Tongue (tissue), 2 donors: Measurements from ENCODE around the gene GRID2. TPM values are rescaled to one million over a fixed set of nuclear protein-coding genes. Genes with fewer than 3 reads are reported as not detected.

Source experiments
- DNase-seq: peaks from one replicate; pipeline ENCODE4 v3.0.0-alpha.2; 2015
- total RNA-seq: library from RNA; depleted of rRNA; stranded (reverse); fragments of >200 nt; gene quantifications from one replicate; pipeline ENCODE4 v1.2.3, GENCODE V29; 2014

GRID2 gene
- total RNA-seq, 1 donor from 2014 or later = 1.6 TPM

DNA sequence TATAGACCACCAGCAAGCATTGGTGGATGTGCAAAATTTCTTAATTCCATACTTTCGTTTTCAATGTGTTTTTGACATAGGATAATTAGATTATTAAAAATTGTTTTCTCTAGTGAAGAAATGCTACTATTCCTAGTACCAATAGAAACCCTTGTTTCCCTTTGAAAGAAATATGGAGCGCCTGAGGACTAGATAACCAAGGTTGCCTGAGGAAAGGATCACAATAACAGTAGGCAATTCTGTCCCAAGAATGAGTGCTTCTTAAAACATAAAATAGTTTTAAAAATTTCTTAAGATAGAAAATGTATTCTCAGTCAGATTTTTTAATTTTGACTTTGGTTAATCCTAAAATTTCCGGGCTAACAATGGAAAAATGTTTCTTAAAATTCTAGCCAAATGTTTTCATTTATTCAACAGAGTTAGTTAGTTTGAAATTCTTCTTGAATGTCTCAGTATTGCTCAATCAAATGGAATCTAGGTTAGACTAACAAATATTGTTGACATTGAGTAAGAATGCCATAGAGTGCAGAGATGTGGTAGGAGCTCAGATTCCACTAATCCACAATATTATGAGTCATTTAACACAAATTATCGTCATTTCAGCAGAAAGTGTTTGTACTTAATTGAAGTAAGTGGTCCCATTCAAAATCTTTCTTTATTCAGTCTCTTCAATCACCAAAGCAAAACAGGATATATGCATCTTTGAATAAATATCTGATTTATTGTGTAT, 666.0 kb downstream of the GRID2 start:
- no peak for DNase-seq

DNA sequence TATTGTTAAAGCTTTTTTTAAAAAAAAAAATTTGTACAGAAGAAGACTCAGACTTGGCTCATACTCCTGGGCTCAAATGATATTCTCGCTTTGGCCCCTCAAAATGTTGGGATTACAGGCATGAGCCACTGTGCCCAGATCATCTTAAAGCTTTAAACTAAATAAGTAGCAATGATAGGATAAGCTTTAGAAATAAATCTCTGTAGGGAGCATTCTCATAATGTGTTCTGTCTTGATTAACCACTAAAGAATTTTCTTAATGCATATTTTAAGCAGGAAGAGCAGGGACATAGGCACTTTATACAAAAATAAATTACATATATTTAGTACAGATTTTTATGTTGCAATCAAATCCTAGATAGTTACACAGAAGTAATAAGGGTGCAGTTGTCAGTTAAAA, 667.2 kb downstream of the GRID2 start:
- no peak for DNase-seq

GRCh38 chr4:92988301-92988700, 684.5 kb downstream of the GRID2 start:
- peak; percentile 6 for DNase-seq

- no peak for DNase-seq
Measured at GRCh38 chr4:92992758-92993157, 689.0 kb downstream of the GRID2 start.

DNA sequence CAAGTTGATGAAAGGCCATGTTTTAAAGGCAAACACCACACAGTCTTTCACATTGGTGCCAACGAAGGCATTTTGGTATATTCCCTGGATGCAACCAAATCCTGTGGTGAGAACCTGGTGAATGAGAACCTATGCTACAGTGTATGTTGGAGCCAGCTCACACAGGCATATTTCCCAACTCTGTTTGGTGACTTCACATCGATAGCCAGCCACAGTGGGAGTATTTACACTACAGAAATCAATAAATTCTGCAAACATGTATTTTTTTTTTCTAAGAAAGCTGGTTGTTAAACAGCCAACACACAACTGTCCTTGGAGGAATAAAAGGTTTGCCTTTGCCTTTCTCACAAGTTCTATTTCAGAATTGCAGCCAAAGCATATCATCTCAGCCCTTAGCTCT, 691.0 kb downstream of the GRID2 start:
- no peak for DNase-seq

DNA sequence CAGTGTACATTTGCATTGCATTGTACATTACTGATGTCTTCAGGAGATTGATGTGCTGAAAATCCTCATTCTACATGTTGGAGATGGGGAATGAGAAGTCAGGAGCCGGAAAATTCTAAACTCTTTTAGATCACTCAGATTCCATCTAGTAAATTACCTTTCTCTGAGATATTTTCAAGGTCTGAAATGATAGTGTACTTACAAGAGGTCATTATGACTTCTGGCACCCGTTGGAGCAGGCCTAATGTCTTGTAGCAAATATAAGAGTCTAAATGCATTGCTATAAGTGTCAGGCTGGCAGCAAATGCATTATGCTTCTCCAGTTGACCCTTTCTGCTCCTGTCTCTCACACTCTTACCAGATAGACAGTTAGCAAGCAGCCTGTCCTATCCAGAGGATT, 692.8 kb downstream of the GRID2 start:
- DNase-seq = no peak

- DNase-seq = no peak
Measured at GRCh38 chr4:93000910-93001309, 697.1 kb downstream of the GRID2 start.

- DNase-seq = no peak
Measured at GRCh38 chr4:93002240-93002639, 698.5 kb downstream of the GRID2 start.

GRCh38 chr4:93016350-93016749, 712.6 kb downstream of the GRID2 start:
- no peak for DNase-seq

GRCh38 chr4:93018243-93018642, 714.5 kb downstream of the GRID2 start:
- no peak for DNase-seq

DNA sequence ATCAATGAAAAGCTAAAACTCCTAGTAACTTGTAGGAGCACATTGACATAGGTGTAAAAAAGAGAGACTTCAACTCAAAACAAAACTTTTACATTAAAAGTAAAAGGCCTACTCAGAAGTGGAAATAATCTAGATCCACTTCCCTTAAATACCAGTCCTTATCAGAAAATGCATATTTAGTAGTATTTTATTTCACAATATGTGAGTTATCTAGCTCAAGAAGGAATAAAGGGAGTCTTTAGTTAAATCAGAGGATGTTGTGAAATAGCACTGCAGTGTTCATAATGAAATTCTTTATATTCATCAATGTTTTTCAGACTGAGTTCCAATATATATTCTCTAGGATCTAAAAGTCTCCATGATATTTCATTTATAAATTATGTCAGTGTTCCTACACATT, 715.0 kb downstream of the GRID2 start:
- no peak for DNase-seq

DNA sequence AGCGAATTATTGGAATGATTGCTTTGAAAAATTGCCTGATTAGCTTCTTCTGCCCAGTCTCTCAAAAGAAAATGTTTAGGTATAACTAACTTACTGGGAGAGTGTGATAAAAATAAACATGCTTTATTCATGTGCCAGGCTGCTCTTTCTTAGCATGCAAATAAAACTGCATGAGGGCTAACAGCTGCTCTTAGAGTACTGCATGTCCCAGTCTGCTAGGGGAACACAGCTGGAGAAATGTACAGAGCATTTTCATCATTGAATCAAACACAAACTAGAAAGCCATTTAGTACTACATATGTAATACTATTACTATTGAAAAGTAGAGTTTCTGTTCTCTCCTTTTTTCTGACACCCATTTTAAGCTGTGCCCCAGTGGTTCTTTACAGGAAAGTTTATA, 726.0 kb downstream of the GRID2 start:
- DNase-seq = peak; percentile 64

- DNase-seq = no peak
Measured at GRCh38 chr4:93030670-93031069, 726.9 kb downstream of the GRID2 start.

DNA sequence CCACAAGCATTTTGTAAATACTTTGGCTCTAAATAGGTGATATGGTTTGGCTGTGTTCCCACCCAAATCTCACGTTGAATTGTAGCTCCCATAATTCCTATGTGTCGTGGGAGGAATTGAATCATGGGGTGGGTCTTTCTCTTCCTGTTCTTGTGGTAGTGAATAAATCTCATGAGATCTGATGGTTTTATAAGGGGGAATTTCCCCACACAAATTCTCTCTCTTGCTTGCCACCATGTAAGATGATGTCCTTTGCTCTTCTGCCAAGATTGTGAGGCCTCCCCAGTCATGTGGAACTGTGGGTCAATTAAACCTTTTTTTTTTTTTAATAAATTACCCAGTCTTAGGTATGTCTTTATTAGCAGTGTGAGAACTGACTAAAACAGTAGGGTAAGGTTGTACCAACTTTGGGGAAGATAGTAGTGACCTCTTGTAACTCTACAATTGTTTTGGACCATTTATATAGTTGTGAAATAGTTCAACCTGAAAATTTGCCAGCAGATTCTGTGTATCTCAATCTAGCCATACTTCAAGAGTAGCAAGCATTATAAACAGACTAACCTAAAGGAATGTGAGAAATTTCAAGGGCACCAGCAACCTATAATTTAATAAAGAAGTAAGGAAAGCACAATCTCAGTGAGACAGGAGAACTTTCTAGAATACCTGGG, 727.8 kb downstream of the GRID2 start:
- DNase-seq = no peak

DNA sequence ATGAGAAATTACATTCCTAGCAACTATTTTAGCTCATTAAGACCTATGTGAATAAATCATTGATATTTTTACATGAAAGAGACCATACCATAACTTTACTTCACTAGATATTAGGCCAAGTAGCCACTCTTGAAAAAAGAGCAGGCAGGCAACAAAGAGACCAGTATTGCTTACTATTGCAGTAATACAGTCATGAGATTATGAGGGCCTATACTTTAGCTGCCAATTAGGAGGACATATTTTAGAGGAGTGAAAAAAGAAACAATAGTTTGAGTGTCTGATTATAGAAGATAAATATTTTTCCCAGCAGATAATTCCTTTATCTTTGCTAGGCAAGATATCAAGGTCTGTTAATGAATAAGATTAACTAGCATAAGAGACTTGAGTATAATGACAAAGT, 739.0 kb downstream of the GRID2 start:
- DNase-seq = no peak

DNA sequence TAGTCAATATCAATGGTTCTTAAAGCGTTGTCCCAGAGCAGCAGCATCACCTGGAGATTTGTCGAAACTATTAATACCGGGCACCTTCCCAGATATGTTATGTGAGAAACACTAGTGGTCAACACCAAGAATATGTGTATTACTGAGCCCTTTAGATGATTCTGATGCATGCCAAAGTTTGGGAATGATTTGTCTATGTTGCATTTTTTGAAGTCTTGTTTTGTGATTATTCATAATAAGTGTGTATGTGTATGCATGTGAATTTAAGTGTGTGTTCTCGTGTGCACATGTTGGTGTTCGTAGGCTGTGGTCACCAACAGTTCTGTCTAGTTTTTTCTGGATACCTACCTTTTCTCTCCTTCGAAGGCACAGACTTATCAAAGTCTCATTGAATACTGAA, 749.4 kb downstream of the GRID2 start:
- DNase-seq = no peak

- DNase-seq = no peak
Measured at GRCh38 chr4:93061826-93062225, 758.1 kb downstream of the GRID2 start.

GRCh38 chr4:93063325-93063724, 759.6 kb downstream of the GRID2 start:
- no peak for DNase-seq

- DNase-seq = no peak
Measured at GRCh38 chr4:93065790-93066189, 762.0 kb downstream of the GRID2 start.

DNA sequence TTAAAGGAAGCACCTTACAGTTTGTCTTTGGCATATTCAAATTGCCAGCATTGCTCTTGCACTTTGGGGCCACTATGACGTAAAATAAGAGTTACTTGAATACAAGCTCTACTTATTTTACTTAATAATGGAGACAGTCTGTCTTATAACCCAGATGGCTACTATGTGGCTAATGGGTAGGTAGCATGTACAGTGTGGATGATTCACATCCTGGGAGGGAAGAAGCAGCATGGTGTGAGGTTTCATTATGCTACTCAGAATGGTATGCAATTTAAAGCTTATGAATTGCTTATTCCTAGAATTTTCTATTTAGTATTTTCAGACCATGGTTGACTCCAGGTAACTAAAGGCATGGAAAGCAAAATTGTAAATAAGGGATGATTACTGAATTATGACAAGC, 763.0 kb downstream of the GRID2 start:
- DNase-seq = no peak

- DNase-seq = no peak
Measured at GRCh38 chr4:93072292-93072691, 768.5 kb downstream of the GRID2 start.

GRCh38 chr4:93080316-93080715, 776.5 kb downstream of the GRID2 start:
- DNase-seq = no peak

GRCh38 chr4:93084599-93085305, 781.0 kb downstream of the GRID2 start:
- DNase-seq = peak; percentile 81

GRCh38 chr4:93086356-93086755, 782.6 kb downstream of the GRID2 start:
- DNase-seq = no peak
